T1000 (cell line): ENCODE results near the gene SFT2D1.

Experiments
- DNase-seq: peaks from one replicate; lab custom pipeline; 2025; ENCODE audit warnings: mixed read lengths; lab: John Stamatoyannopoulos, UW

The SFT2D1 gene

DNA sequence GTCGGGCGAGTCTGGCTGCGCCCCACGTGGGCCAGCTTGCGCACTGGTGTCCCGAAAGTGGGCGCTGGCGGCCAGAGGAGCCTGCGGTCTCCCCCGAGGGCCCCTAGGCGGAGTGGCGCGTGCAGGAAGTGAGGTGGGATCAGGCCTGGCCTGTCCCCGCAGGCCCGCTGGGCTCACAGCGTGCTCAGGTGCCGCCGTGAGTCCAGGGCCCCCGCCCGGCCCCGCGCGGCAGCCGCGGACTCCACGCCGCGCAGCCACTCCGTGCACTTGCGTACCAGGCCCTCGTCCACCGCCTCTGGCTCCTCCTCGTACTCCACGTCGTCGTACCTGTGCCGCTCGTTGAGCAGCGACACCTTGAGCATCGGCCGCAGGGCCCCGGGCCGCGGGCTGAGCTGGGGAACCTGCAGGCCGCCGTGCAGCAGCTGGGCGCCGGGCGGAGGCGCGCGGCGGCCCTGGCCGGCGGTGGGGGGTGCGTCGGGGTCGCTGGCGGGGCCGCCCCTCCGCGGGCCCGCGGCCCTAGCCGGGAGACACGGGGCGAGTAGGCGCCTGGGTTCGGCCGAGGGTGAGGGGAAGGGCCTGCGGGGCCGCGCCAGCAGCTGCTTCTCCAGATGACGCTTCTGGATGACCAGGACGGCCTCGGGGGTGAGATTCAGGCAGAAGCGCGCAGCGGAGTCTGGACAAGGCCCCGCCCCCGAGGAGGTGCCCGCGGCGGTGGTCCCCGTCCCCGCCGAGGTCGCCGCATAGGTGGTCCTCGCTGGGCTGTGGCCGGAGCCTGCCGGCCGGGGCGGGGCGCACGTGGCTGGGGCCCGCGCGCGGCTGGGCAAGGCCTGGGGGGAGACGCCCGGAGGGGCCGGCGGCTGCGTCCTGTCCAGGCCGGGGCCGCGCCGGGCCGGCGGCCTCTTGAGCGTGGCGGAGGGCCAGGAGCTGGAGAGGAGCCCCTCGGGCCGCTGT lies 35.0 kb downstream of the SFT2D1 start:
- no peak for DNase-seq

GRCh38 chr6:166306378-166307081 lies 35.8 kb downstream of the SFT2D1 start:
- DNase-seq, result no peak

GRCh38 chr6:166305562-166306117 lies 36.7 kb downstream of the SFT2D1 start:
- DNase-seq, result no peak

DNA sequence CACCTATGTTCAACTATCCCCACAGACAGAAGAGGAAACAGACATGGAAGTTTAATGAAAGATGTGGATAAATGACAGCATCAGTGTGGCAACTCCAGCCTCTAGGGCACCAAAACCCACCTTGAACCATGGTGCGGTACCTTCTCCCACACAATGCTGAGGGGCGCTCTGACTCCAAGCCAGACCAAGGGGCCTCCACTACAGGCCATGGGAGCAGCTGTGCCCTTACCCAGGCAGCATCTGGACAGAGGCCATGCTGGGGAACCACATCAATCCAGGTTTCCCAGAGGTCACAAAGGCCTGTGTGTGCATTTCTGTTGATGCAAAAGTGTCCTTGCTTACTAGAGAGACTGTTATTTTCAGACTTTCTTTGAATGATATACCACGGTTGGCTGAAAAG lies 38.2 kb downstream of the SFT2D1 start:
- no peak for DNase-seq

DNA sequence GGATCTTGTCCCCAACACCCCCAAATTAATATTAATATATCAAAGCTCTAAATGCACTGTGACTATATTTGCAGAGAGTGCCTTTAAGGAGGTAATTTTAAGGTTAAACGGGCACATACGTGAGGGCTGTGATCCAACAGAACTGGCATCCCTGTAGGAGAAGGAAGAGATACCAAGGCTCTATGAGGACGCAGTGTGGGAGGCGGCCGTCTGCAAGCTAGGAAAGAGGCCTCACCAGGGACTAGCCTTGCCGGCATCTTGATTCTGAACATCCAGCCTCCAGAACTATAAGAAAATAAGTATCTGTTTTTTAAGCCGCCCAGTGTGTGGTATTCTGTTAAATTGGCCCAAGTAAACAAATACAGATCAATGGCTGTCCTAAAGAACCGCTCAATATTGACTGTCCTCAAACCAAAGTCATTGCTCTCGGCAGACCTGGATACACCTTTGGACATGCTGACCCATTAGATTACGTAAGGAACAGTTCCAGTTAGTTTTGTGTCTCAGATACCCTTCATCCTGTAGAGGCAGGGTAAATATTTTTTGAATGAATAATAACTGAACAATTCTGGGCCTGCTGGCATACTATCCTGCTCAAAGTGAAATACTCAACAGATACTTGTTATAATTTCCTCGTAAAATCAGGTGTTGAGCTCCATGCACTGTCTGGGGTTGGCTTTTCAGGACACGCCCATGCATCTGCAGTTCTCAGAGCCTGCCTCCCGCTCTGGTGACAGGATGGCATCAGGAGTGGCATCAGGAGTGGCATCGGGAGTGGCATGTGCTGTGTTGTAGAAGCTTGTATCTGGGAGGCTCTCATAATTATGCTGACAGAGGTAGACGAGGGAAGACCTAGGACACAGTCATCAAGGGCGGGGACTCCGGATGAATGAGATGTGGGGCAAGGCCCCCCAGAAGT lies 40.5 kb downstream of the SFT2D1 start:
- DNase-seq, result no peak

- DNase-seq, result no peak
Measured at GRCh38 chr6:166300357-166300987, 41.9 kb downstream of the SFT2D1 start.

DNA sequence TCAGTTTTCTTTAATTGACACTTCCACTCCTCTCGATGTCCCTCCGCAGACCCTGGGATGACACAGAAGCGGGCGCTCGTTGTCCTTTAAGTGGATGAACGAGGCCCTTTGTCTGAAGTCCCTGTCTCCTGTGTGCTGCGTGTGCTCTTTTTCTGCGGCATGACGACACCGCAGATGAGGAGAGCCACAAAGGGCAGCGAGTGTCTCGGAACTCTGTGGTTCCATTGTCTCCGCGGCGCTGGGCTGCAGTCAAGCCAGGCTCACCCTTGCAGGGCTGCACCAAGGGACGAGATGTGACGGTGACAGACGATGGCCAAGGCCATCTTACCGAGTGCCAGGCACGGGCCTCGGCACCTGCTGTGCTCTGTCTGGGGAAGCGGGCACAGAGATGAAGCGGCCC lies 44.7 kb downstream of the SFT2D1 start:
- DNase-seq, result no peak

GRCh38 chr6:166296035-166296883 lies 46.1 kb downstream of the SFT2D1 start:
- no peak for DNase-seq

DNA sequence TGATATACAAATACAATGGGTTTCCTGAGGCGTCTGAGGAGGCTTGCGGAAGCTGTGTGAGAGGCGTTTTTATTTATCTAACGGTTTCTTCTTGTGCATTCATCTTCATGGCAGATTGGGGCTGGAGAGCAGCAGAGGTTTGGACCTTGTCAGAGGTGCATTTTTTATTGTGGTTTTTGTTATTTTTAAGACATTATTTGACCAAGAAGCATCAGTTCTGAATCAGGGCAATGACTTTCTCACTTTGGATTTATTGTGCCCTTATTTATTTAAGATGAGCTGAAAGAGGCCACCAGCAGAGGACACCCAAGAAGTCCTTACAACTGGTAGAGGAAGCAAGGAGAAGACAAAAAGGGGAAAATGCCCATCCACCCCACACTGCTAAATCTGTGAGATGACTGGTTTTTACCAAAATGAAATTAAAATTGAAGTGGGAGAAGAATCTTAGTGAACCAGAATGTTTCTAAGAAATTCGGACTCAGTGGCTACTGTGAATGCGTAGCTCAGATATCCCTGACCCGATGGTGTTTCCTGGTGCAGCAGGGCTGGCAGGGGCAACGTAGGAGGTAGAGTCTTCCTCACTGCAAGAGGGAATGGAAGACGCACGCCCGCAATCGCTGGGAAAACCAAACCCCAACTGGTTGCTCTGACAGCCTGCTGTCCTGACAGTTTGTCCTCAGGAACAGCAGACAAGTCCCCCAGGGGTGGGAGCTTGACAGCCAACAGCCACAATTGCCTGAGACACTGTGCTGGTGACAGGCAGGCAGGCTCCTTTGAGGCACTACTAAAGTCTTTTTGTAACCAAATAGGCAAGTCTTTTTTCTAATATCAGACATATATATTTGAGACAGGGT lies 48.4 kb downstream of the SFT2D1 start:
- no peak for DNase-seq

GRCh38 chr6:166289207-166290060 lies 52.9 kb downstream of the SFT2D1 start:
- no peak for DNase-seq

DNA sequence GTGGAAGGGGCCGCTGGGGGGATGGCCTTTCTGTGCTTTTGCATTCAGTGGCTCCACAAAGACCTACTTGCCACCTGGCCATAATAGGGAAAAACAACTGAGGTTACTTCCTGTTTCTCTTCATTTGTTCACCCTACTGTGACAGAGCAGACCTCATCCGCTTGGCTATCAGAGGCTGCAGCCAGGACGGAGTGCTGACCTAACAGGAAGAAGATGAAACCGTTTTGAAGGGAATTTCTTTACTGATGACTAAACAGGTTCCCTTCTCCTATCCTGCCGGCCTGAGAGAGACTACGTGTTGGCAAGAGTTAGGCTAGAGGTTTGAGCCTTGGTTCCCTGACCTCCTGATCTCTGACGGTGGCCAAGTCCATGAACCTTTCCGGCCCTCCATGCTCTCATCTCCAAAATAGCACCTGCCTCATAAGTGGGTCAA lies 55.5 kb downstream of the SFT2D1 start:
- DNase-seq, result no peak

DNA sequence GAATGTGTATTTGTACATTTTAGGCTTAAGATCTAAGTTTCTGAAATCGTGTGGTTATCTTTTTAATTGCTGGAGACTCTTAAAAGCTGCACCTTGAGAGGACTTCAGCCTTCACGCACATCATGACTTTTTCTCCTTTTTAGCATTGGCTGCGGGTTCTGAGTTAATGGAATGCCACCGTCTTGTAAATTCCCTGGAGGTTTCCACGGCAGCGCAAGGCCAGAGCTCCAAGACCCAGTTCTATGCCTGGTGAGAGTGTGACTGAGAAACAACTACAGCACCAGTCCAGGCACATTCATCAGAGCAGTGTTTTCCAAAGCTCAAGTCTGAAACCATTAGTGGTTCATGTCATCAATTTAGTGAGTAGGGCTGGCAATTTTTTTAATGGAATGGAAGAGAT lies 57.1 kb downstream of the SFT2D1 start:
- DNase-seq, result no peak

DNA sequence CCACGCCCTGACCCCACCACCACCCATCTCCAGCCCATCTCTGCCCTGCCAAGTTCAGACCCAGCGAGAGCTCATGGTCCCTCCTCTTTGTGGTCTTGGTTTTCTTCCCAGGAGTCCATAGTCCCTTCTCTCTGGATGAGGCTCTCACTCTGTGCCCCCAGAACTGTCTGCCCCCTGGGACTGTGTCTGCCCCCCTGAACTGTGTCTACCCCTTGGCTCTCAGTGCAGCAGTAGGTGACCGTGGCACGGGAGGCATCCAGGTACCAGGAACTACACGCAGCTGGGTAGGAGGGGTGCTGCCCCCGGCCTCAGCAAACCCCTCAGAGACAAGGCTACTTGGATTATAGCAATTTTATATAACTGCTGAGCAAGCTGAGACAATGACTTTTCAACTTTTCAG lies 57.7 kb downstream of the SFT2D1 start:
- no peak for DNase-seq

GRCh38 chr6:166282394-166283032 lies 59.8 kb downstream of the SFT2D1 start:
- DNase-seq, result no peak

DNA sequence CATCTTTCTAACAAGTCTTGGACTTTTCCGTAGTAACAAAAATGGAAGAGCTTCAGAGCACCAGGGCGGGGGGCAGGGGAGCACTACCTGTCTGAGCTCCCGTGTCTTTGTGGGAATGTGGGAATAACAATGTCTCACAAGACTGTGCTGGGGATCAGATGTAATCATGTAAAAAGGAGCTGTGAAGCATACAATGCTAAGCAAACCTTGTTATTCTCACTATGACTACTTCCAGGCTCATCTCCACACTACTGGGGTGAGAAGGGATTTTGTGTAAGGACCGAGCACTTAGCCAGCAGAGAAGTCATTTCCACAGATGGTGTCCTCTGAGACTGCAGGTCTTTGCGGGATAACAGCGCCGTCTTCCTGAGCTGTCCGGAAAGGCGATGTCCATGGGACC lies 61.2 kb downstream of the SFT2D1 start:
- DNase-seq, result no peak

GRCh38 chr6:166279393-166279679 lies 63.0 kb downstream of the SFT2D1 start:
- no peak for DNase-seq

GRCh38 chr6:166278579-166279392 lies 63.6 kb downstream of the SFT2D1 start:
- no peak for DNase-seq
